ENCODE measurements around the gene ANGPTL3. TPM values are rescaled to one million over a fixed set of nuclear protein-coding genes. Genes with fewer than 3 reads are reported as not detected.
"Not testable (repeated sequence)": the region's sequence is repeated elsewhere in the genome, so short reads cannot be mapped to it uniquely, and the experiment has no call there.

ANGPTL3 gene
- total RNA-seq: not detected in 2 replicates

- intact Hi-C loops (cut with micrococcal nuclease): no loop called here
Observed at GRCh38 chr1:62597281-62597680, at the start of gene ANGPTL3. ANGPTL3 (plus strand) TSS chr1:62597520; CDS start chr1:62597567, 47 bp downstream.

GRCh38 chr1:62561306-62561705 is 36.0 kb upstream of the ANGPTL3 start:
- intact Hi-C loops (cut with micrococcal nuclease): no loop called here

GRCh38 chr1:62567182-62567581 is 30.1 kb upstream of the ANGPTL3 start:
- intact Hi-C loops (cut with micrococcal nuclease): not testable (repeated sequence)

GRCh38 chr1:62567926-62568325 is 29.4 kb upstream of the ANGPTL3 start:
- intact Hi-C loops (cut with micrococcal nuclease): not testable (repeated sequence)

- intact Hi-C loops (cut with micrococcal nuclease): not testable (repeated sequence)
Observed at GRCh38 chr1:62571517-62571916, 25.8 kb upstream of the ANGPTL3 start.

GRCh38 chr1:62572476-62572875 is 24.8 kb upstream of the ANGPTL3 start:
- intact Hi-C loops (cut with micrococcal nuclease): no loop called here

GRCh38 chr1:62573675-62574074 is 23.6 kb upstream of the ANGPTL3 start:
- intact Hi-C loops (cut with micrococcal nuclease): no loop called here

GRCh38 chr1:62585469-62586155 is 11.7 kb upstream of the ANGPTL3 start:
- intact Hi-C loops (cut with micrococcal nuclease): no loop called here

GRCh38 chr1:62588000-62588399 is 9.3 kb upstream of the ANGPTL3 start:
- intact Hi-C loops (cut with micrococcal nuclease): no loop called here

GRCh38 chr1:62589321-62589720 is 8.0 kb upstream of the ANGPTL3 start:
- intact Hi-C loops (cut with micrococcal nuclease): no loop called here

- intact Hi-C loops (cut with micrococcal nuclease): no loop called here
Observed at GRCh38 chr1:62590255-62590969, 6.9 kb upstream of the ANGPTL3 start.

GRCh38 chr1:62590970-62591368 is 6.4 kb upstream of the ANGPTL3 start:
- intact Hi-C loops (cut with micrococcal nuclease): no loop called here

GRCh38 chr1:62593825-62594394 is 3.4 kb upstream of the ANGPTL3 start:
- intact Hi-C loops (cut with micrococcal nuclease): no loop called here

GRCh38 chr1:62595647-62596046 is 1.7 kb upstream of the ANGPTL3 start:
- intact Hi-C loops (cut with micrococcal nuclease): no loop called here

GRCh38 chr1:62599044-62599443 is 1.7 kb downstream of the ANGPTL3 start:
- intact Hi-C loops (cut with micrococcal nuclease): no loop called here

- intact Hi-C loops (cut with micrococcal nuclease): no loop called here
Observed at GRCh38 chr1:62601457-62601856, 4.1 kb downstream of the ANGPTL3 start.

- intact Hi-C loops (cut with micrococcal nuclease): no loop called here
Observed at GRCh38 chr1:62608905-62609304, 11.6 kb downstream of the ANGPTL3 start.

GRCh38 chr1:62610588-62610987 is 13.3 kb downstream of the ANGPTL3 start:
- intact Hi-C loops (cut with micrococcal nuclease): not testable (repeated sequence)

- intact Hi-C loops (cut with micrococcal nuclease): no loop called here
Observed at GRCh38 chr1:62612770-62613169, 15.4 kb downstream of the ANGPTL3 start.

- intact Hi-C loops (cut with micrococcal nuclease): no loop called here
Observed at GRCh38 chr1:62613325-62613727, 16.0 kb downstream of the ANGPTL3 start.

- intact Hi-C loops (cut with micrococcal nuclease): no loop called here
Observed at GRCh38 chr1:62613890-62614289, 16.6 kb downstream of the ANGPTL3 start.

- intact Hi-C loops (cut with micrococcal nuclease): no loop called here
Observed at GRCh38 chr1:62621907-62622306, 24.6 kb downstream of the ANGPTL3 start.

GRCh38 chr1:62625415-62625814 is 28.1 kb downstream of the ANGPTL3 start:
- intact Hi-C loops (cut with micrococcal nuclease): no loop called here

All from T-helper 1 cell treated with Interleukin-12 subunit alpha and Interleukin-12 subunit beta and Interleukin-4 antibody, amounts not matched to agents 30 ng/mL and 1 ng/mL, for 36 hours (primary cell).